Caco-2 (cell line): ENCODE data around the gene VPS18. TPM values are rescaled to one million over a fixed set of nuclear protein-coding genes. Genes with fewer than 3 reads are reported as not detected.

Source experiments
- BruUV-seq: library from RNA; stranded (reverse); fragments of 400-500 nt; replicated peaks from 2 replicates; lab custom pipeline; 2021; lab: Mats Ljungman, UMichigan
- CTCF ChIA-PET: fragments of 300-600 bp; sonication (Branson Sonifier 250); formaldehyde crosslinking; loops from one replicate; lab custom pipeline; 2022; ENCODE audit warnings: antibody characterized with exemption; lab: Charles Lee
- POLR2A ChIA-PET: fragments of 300-600 bp; sonication (Branson Sonifier 250); formaldehyde crosslinking; loops from one replicate; lab custom pipeline; 2022; ENCODE audit warnings: antibody characterized with exemption; lab: Charles Lee
- DNase-seq, 2 experiments: peaks; one replicate each; pipeline versions ENCODE4 v3.0.0 to v3.0.0-alpha.2; 2020 to 2022
- H3K27me3 ChIP-seq: replicated peaks from 2 replicates; pipeline ENCODE4 v1.6.0; 2011; ENCODE audit warnings: low read length; ENCODE audit not compliant: control insufficient read depth, insufficient read depth
- H3K36me3 ChIP-seq: 2 replicates; pipeline ENCODE4 v1.5.1; 2011; ENCODE audit warnings: low read length; ENCODE audit not compliant: control insufficient read depth, insufficient read depth
- H3K4me1 ChIP-seq: fragments of 250-450 bp; sonication (Bioruptor Pico); 2 replicates; pipeline ENCODE4 v1.5.1; 2020; ENCODE audit warnings: mild to moderate bottlenecking
- H3K4me3 ChIP-seq: 2 replicates; pipeline ENCODE4 v1.5.1; 2011; ENCODE audit warnings: low read depth, mild to moderate bottlenecking, control low read depth, low read length
- H3K9me3 ChIP-seq: fragments of 250-450 bp; sonication (Bioruptor Pico); 2 replicates; pipeline ENCODE4 v1.5.1; 2020; ENCODE audit warnings: mild to moderate bottlenecking, moderate library complexity
- H3K27ac Mint-ChIP-seq: one replicate; pipeline ENCODE4 v1.8.0; 2022; ENCODE audit warnings: mixed read lengths; ENCODE audit not compliant: unreplicated experiment
- H3K27me3 Mint-ChIP-seq: one replicate; pipeline ENCODE4 v1.8.0; 2022; ENCODE audit warnings: mixed read lengths; ENCODE audit not compliant: insufficient read depth, unreplicated experiment
- H3K36me3 Mint-ChIP-seq: one replicate; pipeline ENCODE4 v1.8.0; 2022; ENCODE audit warnings: mild to moderate bottlenecking, mixed read lengths; ENCODE audit not compliant: insufficient read depth, unreplicated experiment
- H3K4me1 Mint-ChIP-seq: one replicate; pipeline ENCODE4 v1.8.0; 2022; ENCODE audit warnings: low read depth, mixed read lengths; ENCODE audit not compliant: unreplicated experiment
- H3K4me3 Mint-ChIP-seq: one replicate; pipeline ENCODE4 v1.8.0; 2022; ENCODE audit warnings: mild to moderate bottlenecking, moderate library complexity, mixed read lengths; ENCODE audit not compliant: unreplicated experiment
- H3K9me3 Mint-ChIP-seq: one replicate; pipeline ENCODE4 v1.8.0; 2022; ENCODE audit warnings: mixed read lengths; ENCODE audit not compliant: unreplicated experiment
- intact Hi-C: fragments of 100-400 bp; cut with micrococcal nuclease; formaldehyde crosslinking; loops from one replicate; pipeline ENCODE4 v1.10.0; 2022; ENCODE audit not compliant: unreplicated experiment
- total RNA-seq: library from RNA; stranded (reverse); gene quantifications from 2 replicates; pipeline ENCODE4 v1.2.3, GENCODE V29; 2022
- TF ChIP-seq, protein P1 (sequence below), 2 experiments: fragments of 200-600 bp in 1 of 2; IDR thresholded peaks; 1 replicate in 1 of 2; 2 replicates in 1 of 2; pipeline versions ENCODE4 v1.5.1 to v1.8.0; 2011 to 2022; ENCODE audit warnings: antibody characterized with exemption in 1 of 2, control low read depth in 1 of 2, inconsistent platforms in 1 of 2, low read depth in 1 of 2, low read length in 1 of 2, mild to moderate bottlenecking in 1 of 2, moderate library complexity in 1 of 2; ENCODE audit not compliant: insufficient read depth in 1 of 2, severe bottlenecking in 1 of 2, unreplicated experiment in 1 of 2

VPS18 gene
- total RNA-seq, 1 experiment from 2014 or later, result 29.3 TPM

DNA sequence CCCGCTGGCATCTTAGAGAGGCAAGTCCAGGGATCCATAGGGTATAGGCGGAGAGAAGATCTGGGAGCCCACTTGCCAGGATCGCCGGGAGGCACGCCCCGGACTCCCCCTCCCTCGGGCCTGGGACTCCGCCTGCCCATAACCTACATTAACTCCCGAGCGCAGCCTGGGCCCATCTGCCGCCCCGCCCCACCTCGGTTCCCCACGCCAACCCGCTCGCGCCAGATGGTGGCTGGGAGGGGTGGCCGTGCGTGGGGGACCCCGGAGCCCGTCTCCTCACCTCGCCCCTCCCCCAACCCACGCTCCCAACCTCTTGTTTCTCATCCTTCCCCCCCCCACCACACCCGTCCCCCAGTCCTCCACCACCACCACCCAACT, 33.2 kb downstream of the VPS18 start:
- no peak overlapping the region for H3K27ac Mint-ChIP-seq
- DNase-seq, result no peak
- H3K9me3 Mint-ChIP-seq, result no peaks in the 10 kb centered on the region
- H3K27me3 ChIP-seq, result no peaks in the 10 kb centered on the region
- ChIA-PET POLR2A (interaction anchor here (1.8 to 2.6 kb wide), 2 partner anchors 14 to 26 kb away, joined by 27 to 30 read pairs; partner anchors contain the start of gene CHAC1), CTCF (interaction anchor here (0.6 to 2.6 kb wide), 10 partner anchors 12 to 257 kb away, joined by 3 to 19 read pairs (median 7); partner anchors contain the start of genes CHAC1 and VPS18)
- no peaks in the 10 kb centered on the region for H3K27me3 Mint-ChIP-seq
- H3K4me1 Mint-ChIP-seq, result peaks cover 21% of the 10 kb centered on the region
- peak overlapping the region; percentile 65 for H3K4me3 ChIP-seq
- no TSS peak for BruUV-seq
- TF ChIP-seq, protein P1, sequence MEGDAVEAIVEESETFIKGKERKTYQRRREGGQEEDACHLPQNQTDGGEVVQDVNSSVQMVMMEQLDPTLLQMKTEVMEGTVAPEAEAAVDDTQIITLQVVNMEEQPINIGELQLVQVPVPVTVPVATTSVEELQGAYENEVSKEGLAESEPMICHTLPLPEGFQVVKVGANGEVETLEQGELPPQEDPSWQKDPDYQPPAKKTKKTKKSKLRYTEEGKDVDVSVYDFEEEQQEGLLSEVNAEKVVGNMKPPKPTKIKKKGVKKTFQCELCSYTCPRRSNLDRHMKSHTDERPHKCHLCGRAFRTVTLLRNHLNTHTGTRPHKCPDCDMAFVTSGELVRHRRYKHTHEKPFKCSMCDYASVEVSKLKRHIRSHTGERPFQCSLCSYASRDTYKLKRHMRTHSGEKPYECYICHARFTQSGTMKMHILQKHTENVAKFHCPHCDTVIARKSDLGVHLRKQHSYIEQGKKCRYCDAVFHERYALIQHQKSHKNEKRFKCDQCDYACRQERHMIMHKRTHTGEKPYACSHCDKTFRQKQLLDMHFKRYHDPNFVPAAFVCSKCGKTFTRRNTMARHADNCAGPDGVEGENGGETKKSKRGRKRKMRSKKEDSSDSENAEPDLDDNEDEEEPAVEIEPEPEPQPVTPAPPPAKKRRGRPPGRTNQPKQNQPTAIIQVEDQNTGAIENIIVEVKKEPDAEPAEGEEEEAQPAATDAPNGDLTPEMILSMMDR (IDR thresholded peaks at IDR 0.05; ENCODE audit: insufficient read depth in 1 of 2, low read depth in 1 of 2, low read length in 1 of 2, severe bottlenecking in 1 of 2, unreplicated experiment in 1 of 2), result no peak
- H3K36me3 ChIP-seq, result no peaks in the 10 kb centered on the region
- peaks cover 12% of the 10 kb centered on the region for H3K36me3 Mint-ChIP-seq
- peaks cover 24% of the 10 kb centered on the region for H3K4me1 ChIP-seq
- no peaks in the 10 kb centered on the region for H3K9me3 ChIP-seq
- H3K4me3 Mint-ChIP-seq, result peak overlapping the region; percentile 84
- intact Hi-C loops, result no loop called here

DNA sequence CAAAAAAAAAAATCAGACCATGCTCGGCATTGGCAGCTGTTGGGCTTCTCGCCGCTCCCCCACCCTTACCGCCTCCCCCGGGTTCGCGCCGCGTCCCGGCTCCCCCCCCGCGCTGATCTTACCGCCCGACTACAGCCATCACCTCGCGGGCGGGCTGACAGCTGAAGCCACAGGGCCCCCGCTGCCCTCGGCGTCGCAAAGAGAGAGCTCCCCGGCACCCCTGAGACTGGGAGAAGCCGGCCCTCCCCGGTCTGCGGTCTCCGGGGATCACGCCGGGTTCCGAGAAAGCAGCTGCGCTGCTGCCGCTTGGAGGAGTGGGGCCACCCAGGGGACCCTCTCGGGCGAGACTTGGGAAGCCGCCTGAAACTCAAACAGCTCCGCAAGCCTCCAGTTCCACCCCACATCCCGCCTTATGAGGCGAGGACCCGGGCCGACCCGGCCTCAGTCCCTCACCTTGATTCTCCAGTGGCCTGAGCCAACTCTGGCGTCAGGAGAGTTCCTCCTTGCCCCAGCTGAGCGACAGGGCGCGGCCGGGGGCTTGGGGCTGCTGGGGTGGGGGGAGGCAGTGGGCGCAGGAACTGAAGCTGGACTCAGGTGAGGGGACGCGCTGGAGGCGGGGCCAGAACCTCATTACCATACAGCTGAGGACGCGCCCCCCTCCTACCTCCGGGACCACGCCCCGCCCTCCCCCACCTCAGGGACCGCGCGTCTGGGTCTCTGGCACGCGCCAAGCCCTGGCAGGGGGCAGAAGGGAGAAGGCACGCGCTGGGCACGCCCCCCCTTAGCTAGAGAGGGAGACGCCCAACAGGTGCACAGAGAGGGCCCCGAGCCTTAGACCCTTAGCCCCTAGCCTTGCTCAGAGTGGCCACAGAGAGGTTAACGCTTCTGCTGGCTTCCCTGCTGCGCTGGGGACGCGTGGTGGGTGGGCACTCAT, 33.9 kb downstream of the VPS18 start:
- Histone ChIP-seq H3K9me3 (no peaks in the 10 kb centered on the region), H3K4me1 (peaks cover 27% of the 10 kb centered on the region), H3K4me3 (peak overlapping the region; percentile 65), H3K36me3 (no peaks in the 10 kb centered on the region), H3K27me3 (no peaks in the 10 kb centered on the region)
- POLR2A ChIA-PET, result interaction anchor here (0.5 to 2.6 kb wide), 13 partner anchors 13 to 331 kb away, joined by 3 to 30 read pairs (median 6); partner anchors contain the start of genes CHAC1, DNAJC17, INO80 and VPS18
- Mint-ChIP-seq H3K27ac (no peak overlapping the region), H3K9me3 (no peaks in the 10 kb centered on the region), H3K4me3 (peak overlapping the region; percentile 84), H3K4me1 (peaks cover 28% of the 10 kb centered on the region), H3K27me3 (no peaks in the 10 kb centered on the region), H3K36me3 (peaks cover 12% of the 10 kb centered on the region)
- intact Hi-C loops, result loop anchor here (1.0 kb wide), 1 partner anchor 22 kb away; no protein-coding TSS in a partner anchor
- TF ChIP-seq, protein P1 (IDR thresholded peaks at IDR 0.05; ENCODE audit: insufficient read depth in 1 of 2, low read depth in 1 of 2, low read length in 1 of 2, severe bottlenecking in 1 of 2, unreplicated experiment in 1 of 2), result no peak
- DNase-seq, result peak; percentile 72 to 78
- BruUV-seq, result no TSS peak
- CTCF ChIA-PET, result interaction anchor here (0.5 to 2.6 kb wide), 13 partner anchors 13 to 260 kb away, joined by 3 to 19 read pairs (median 5); partner anchors contain the start of genes CHAC1 and VPS18
